ENCODE measurements around the gene TRIM5.
A peak's percentile ranks its signal among the peaks of the same experiment; 100 is the strongest.
"Not testable (repeated sequence)": the region's sequence is repeated elsewhere in the genome, so short reads cannot be mapped to it uniquely, and the experiment has no call there.

Gene TRIM5

DNA sequence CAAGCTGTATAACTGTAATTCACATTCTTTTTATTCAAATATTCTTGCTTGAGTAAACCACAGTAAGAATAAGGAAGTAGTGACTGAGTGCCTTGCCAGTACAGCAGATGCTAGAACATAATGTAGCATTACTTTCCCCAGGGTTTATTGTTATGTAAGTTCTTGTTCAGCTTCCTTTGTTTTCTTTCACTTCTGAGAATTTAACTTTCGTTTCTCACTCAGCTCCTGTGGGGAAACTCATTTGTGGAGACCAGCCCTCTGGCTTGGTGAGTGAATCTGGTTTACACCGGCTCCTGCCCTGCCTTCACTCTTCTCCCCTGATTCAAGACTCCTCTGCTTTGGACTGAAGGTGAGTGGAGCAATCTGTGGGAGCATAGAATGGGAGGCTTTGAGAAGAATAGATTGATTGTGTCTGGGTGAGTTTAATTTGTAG is 4.7 kb upstream of the TRIM5 start, which contains the start of gene TRIM22:
TRIM22 (plus strand) TSS at position 240 of the 433 bp plus-strand sequence. CDS start 6,443 bp downstream, outside the sequence.
- peak; percentile 73 for DNase-seq (ENCODE audit: low read depth)
- H3K4me3 ChIP-seq (ENCODE audit: low read depth, low read length): peak within 1 kb of the TSS; percentile 46
- TF ChIP-seq CTCF (IDR thresholded peaks at IDR 0.05; ENCODE audit: low read depth, low read length, missing control alignments): no peak
- in situ Hi-C loops (cut with HindIII; ENCODE audit: low sequenced_read_pairs): no loop called here

DNA sequence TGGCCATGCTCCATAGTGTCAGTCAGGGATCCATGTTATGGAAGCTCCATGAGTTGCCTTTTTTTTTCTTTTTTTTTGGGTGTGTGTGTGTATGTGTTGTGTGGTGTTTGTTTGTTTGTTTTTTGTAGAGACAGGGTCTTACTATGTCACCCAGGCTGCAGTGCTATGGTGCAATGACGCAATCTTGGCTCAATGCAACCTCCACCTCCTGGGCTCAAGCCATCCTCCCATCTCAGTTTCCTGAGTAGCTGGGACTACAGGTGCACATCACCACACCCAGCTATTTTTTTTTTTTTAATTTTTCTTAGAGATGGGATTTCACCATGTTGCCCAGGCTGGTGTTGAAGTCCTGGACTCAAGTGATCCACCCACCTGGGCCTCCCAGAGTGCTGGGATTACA is 3.6 kb upstream of the TRIM5 start:
- no peak for DNase-seq (ENCODE audit: low read depth)
- H3K4me3 ChIP-seq (ENCODE audit: low read depth, low read length): no peak overlapping the region
- TF ChIP-seq CTCF (IDR thresholded peaks at IDR 0.05; ENCODE audit: low read depth, low read length, missing control alignments): no peak
- in situ Hi-C loops (cut with HindIII; ENCODE audit: low sequenced_read_pairs): no loop called here

GRCh38 chr11:5686426-5686825 is 1.6 kb upstream of the TRIM5 start:
- no peak overlapping the region for H3K4me3 ChIP-seq (ENCODE audit: low read depth, low read length)
- no peak for TF ChIP-seq CTCF (IDR thresholded peaks at IDR 0.05; ENCODE audit: low read depth, low read length, missing control alignments)
- in situ Hi-C loops (cut with HindIII; ENCODE audit: low sequenced_read_pairs): no loop called here
- no peak for DNase-seq (ENCODE audit: low read depth)

GRCh38 chr11:5684036-5684645 is 733 bp downstream of the TRIM5 start:
- TF ChIP-seq CTCF (IDR thresholded peaks at IDR 0.05; ENCODE audit: low read depth, low read length, missing control alignments): no peak
- peak overlapping the region; percentile 51 for H3K4me3 ChIP-seq (ENCODE audit: low read depth, low read length)
- in situ Hi-C loops (cut with HindIII; ENCODE audit: low sequenced_read_pairs): no loop called here
- DNase-seq (ENCODE audit: low read depth): no peak

GRCh38 chr11:5683620-5684019 is 1.3 kb downstream of the TRIM5 start:
- DNase-seq (ENCODE audit: low read depth); H3K4me3 ChIP-seq (ENCODE audit: low read depth, low read length); in situ Hi-C loops (cut with HindIII; ENCODE audit: low sequenced_read_pairs): not testable (repeated sequence)

- in situ Hi-C loops (cut with HindIII; ENCODE audit: low sequenced_read_pairs); DNase-seq (ENCODE audit: low read depth); H3K4me3 ChIP-seq (ENCODE audit: low read depth, low read length): not testable (repeated sequence)
These were observed 1.9 kb downstream of the TRIM5 start for GRCh38 chr11:5682890-5683441.

DNA sequence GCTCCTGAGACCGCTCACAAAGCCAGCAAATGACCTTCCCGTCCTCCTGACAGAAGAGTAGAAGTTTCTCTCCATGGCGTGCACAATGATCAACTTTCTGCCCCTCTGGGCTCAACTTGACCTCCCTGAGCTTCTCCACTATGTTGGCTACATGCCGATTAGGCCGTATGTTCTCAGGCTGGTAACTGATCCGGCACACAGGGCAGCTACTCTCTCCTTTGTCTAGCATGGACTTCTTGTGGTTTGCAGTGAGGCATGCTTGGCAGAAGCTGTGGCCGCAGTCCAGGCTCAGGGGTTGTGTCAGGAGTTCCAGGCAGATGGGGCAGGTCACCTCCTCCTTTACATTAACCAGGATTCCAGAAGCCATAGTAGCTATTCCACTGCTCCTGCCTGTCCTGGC is 5.1 kb downstream of the TRIM5 start:
- TF ChIP-seq CTCF (IDR thresholded peaks at IDR 0.05; ENCODE audit: low read depth, low read length, missing control alignments): no peak

More for the DNA sequence above, 5.1 kb downstream of the TRIM5 start:
- DNase-seq (ENCODE audit: low read depth): no peak
- no peak overlapping the region for H3K4me3 ChIP-seq (ENCODE audit: low read depth, low read length)
- in situ Hi-C loops (cut with HindIII; ENCODE audit: low sequenced_read_pairs): no loop called here
